HEK293 (cell line): ENCODE results near the gene CDKN2AIP.

ENCODE experiments used
- CTCF ChIA-PET: fragments of 350-600 bp; formaldehyde crosslinking; extraction: SDS; loops from one replicate; lab custom pipeline; 2021; ENCODE audit warnings: antibody characterized with exemption; lab: Yijun Ruan, JAX
- POLR2A ChIA-PET: fragments of 300-600 bp; formaldehyde crosslinking; extraction: SDS; loops from one replicate; lab custom pipeline; 2020; ENCODE audit warnings: antibody characterized with exemption, inconsistent platforms; lab: Yijun Ruan, JAX
- H3K27ac ChIP-seq: fragments of 200-500 bp; sonication (Bioruptor generic); 2 replicates; pipeline ENCODE4 v1.5.1; 2014; ENCODE audit warnings: low read depth, low read length, control low read depth, inconsistent platforms; ENCODE audit errors: extremely low read depth
- H3K36me3 ChIP-seq, 2 experiments: fragments of 200-500 bp in 1 of 2; sonication (Bioruptor generic) in 1 of 2; 1 replicate in 1 of 2; 2 replicates in 1 of 2; pipeline ENCODE4 v1.5.1; 2014 to 2017; ENCODE audit warnings: inconsistent platforms in 2 of 2, low read length in 2 of 2; ENCODE audit not compliant: control insufficient read depth in 2 of 2, insufficient read depth in 1 of 2
- H3K4me1 ChIP-seq: fragments of 200-500 bp; sonication (Bioruptor generic); 2 replicates; pipeline ENCODE4 v1.5.1; 2014; ENCODE audit warnings: mild to moderate bottlenecking, low read length, inconsistent platforms; ENCODE audit not compliant: control insufficient read depth, insufficient read depth
- H3K4me3 ChIP-seq: 2 replicates; pipeline ENCODE4 v1.5.1; 2011; ENCODE audit warnings: low read depth, mild to moderate bottlenecking, control low read depth, low read length, moderate library complexity
- H3K9me3 ChIP-seq: fragments of 200-500 bp; sonication (Bioruptor generic); 2 replicates; pipeline ENCODE4 v1.5.1; 2014; ENCODE audit warnings: low read depth, low read length, inconsistent platforms; ENCODE audit not compliant: control insufficient read depth, insufficient read depth
- BCL6B ChIP-seq: fragments of 450-650 bp; formaldehyde crosslinking; IDR thresholded peaks from 2 replicates; pipeline ENCODE4 v1.5.1; 2017; ENCODE audit warnings: missing biosample characterization, missing genetic modification characterization
- EGR2 ChIP-seq: fragments of 450-650 bp; formaldehyde crosslinking; IDR thresholded peaks from 2 replicates; pipeline ENCODE4 v1.5.1; 2016; ENCODE audit warnings: low read depth, missing biosample characterization, missing genetic modification characterization
- HOXC10 ChIP-seq: sonication (generic); formaldehyde crosslinking; IDR thresholded peaks from 2 replicates; pipeline ENCODE4 v1.8.1; 2023; ENCODE audit warnings: mild to moderate bottlenecking, missing genetic modification reagents
- KLF17 ChIP-seq: fragments of 450-650 bp; formaldehyde crosslinking; IDR thresholded peaks from 2 replicates; pipeline ENCODE4 v1.5.1; 2016; ENCODE audit warnings: missing biosample characterization, missing genetic modification characterization
- KLF8 ChIP-seq: fragments of 450-650 bp; formaldehyde crosslinking; IDR thresholded peaks from 2 replicates; pipeline ENCODE4 v1.5.1; 2016; ENCODE audit warnings: missing biosample characterization, missing genetic modification characterization
- PATZ1 ChIP-seq: fragments of 450-650 bp; formaldehyde crosslinking; IDR thresholded peaks from 2 replicates; pipeline ENCODE4 v1.5.1; 2016; ENCODE audit warnings: missing biosample characterization, missing genetic modification characterization
- SETDB1 ChIP-seq: IDR thresholded peaks from one replicate; pipeline ENCODE4 v1.6.1; 2017; ENCODE audit warnings: mild to moderate bottlenecking, low read length, moderate library complexity, mixed read lengths; ENCODE audit not compliant: insufficient read length
- ZFHX2 ChIP-seq: fragments of 450-650 bp; formaldehyde crosslinking; conservative IDR thresholded peaks from 2 replicates; pipeline ENCODE4 v1.5.1; 2016; ENCODE audit warnings: missing biosample characterization, missing genetic modification characterization
- ZIC2 ChIP-seq: fragments of 450-650 bp; formaldehyde crosslinking; IDR thresholded peaks from 2 replicates; pipeline ENCODE4 v1.5.1; 2016; ENCODE audit warnings: missing biosample characterization, missing genetic modification characterization
- ZNF133 ChIP-seq: fragments of 450-650 bp; formaldehyde crosslinking; IDR thresholded peaks from 2 replicates; pipeline ENCODE4 v1.5.1; 2016; ENCODE audit warnings: missing biosample characterization, missing genetic modification characterization
- ZNF169 ChIP-seq: fragments of 450-650 bp; formaldehyde crosslinking; IDR thresholded peaks from 2 replicates; pipeline ENCODE4 v1.5.1; 2016; ENCODE audit warnings: missing biosample characterization, missing genetic modification characterization
- ZNF174 ChIP-seq: fragments of 450-650 bp; formaldehyde crosslinking; IDR thresholded peaks from 2 replicates; pipeline ENCODE4 v1.5.0; 2017; ENCODE audit warnings: missing biosample characterization, mild to moderate bottlenecking, missing genetic modification characterization
- ZNF18 ChIP-seq: fragments of 450-650 bp; formaldehyde crosslinking; IDR thresholded peaks from 2 replicates; pipeline ENCODE4 v1.5.1; 2016; ENCODE audit warnings: missing biosample characterization, missing genetic modification characterization
- ZNF223 ChIP-seq: fragments of 450-650 bp; formaldehyde crosslinking; IDR thresholded peaks from 2 replicates; pipeline ENCODE4 v1.5.1; 2016; ENCODE audit warnings: missing biosample characterization, missing genetic modification characterization
- ZNF335 ChIP-seq: fragments of 450-650 bp; formaldehyde crosslinking; conservative IDR thresholded peaks from 2 replicates; pipeline ENCODE4 v1.5.1; 2016; ENCODE audit warnings: missing biosample characterization, missing genetic modification characterization
- ZNF423 ChIP-seq: fragments of 450-650 bp; formaldehyde crosslinking; IDR thresholded peaks from 2 replicates; pipeline ENCODE4 v1.5.1; 2016; ENCODE audit warnings: missing biosample characterization, missing genetic modification characterization
- ZNF426 ChIP-seq: fragments of 450-650 bp; formaldehyde crosslinking; IDR thresholded peaks from 2 replicates; pipeline ENCODE4 v1.5.1; 2017; ENCODE audit warnings: missing biosample characterization, missing genetic modification characterization, mild to moderate bottlenecking, inconsistent platforms, moderate library complexity
- ZNF514 ChIP-seq: fragments of 450-650 bp; formaldehyde crosslinking; IDR thresholded peaks from 2 replicates; pipeline ENCODE4 v1.5.1; 2016; ENCODE audit warnings: missing biosample characterization, missing genetic modification characterization
- ZNF530 ChIP-seq: fragments of 450-650 bp; formaldehyde crosslinking; IDR thresholded peaks from 2 replicates; pipeline ENCODE4 v1.5.1; 2016; ENCODE audit warnings: low read depth, missing biosample characterization, missing genetic modification characterization
- ZNF660 ChIP-seq: fragments of 450-650 bp; IDR thresholded peaks from 2 replicates; pipeline ENCODE4 v1.5.1; 2018; ENCODE audit warnings: missing biosample characterization, mild to moderate bottlenecking, missing genetic modification characterization
- ZNF670 ChIP-seq: fragments of 450-650 bp; formaldehyde crosslinking; IDR thresholded peaks from 2 replicates; pipeline ENCODE4 v1.5.1; 2016; ENCODE audit warnings: missing biosample characterization, missing genetic modification characterization, low read depth
- ZNF707 ChIP-seq: fragments of 450-650 bp; formaldehyde crosslinking; IDR thresholded peaks from 2 replicates; pipeline ENCODE4 v1.5.1; 2016; ENCODE audit warnings: missing biosample characterization, missing genetic modification characterization
- ZNF747 ChIP-seq: fragments of 450-650 bp; formaldehyde crosslinking; IDR thresholded peaks from 2 replicates; pipeline ENCODE4 v1.5.1; 2016; ENCODE audit warnings: missing biosample characterization, missing genetic modification characterization
- ZNF791 ChIP-seq: fragments of 450-650 bp; formaldehyde crosslinking; IDR thresholded peaks from 2 replicates; pipeline ENCODE4 v1.5.1; 2016; ENCODE audit warnings: missing biosample characterization, missing genetic modification characterization
- ZNF792 ChIP-seq: fragments of 450-650 bp; formaldehyde crosslinking; IDR thresholded peaks from 2 replicates; pipeline ENCODE4 v1.5.1; 2016; ENCODE audit warnings: missing biosample characterization, missing genetic modification characterization
- TF ChIP-seq, protein P1 (sequence below): fragments of 450-650 bp; formaldehyde crosslinking; IDR thresholded peaks from 2 replicates; pipeline ENCODE4 v1.5.1; 2016; ENCODE audit warnings: missing biosample characterization, missing genetic modification characterization
- TF ChIP-seq, protein P2 (sequence below): fragments of 450-650 bp; formaldehyde crosslinking; IDR thresholded peaks from 2 replicates; pipeline ENCODE4 v1.5.1; 2016; ENCODE audit warnings: missing biosample characterization, missing genetic modification characterization
- TF ChIP-seq, protein P3 (sequence below): fragments of 450-650 bp; formaldehyde crosslinking; IDR thresholded peaks from 2 replicates; pipeline ENCODE4 v1.5.1; 2016; ENCODE audit warnings: missing biosample characterization, missing genetic modification characterization

The CDKN2AIP gene

GRCh38 chr4:183435803-183436202, 8.6 kb upstream of the CDKN2AIP start:
- ChIA-PET POLR2A (no interaction called here), CTCF (no interaction called here)
- H3K4me3 ChIP-seq: no peak overlapping the region
- H3K9me3 ChIP-seq: no peaks in the 10 kb centered on the region
- H3K27ac ChIP-seq: no peak overlapping the region
- no peaks in the 10 kb centered on the region for H3K36me3 ChIP-seq
- no peak for TF ChIP-seq BCL6B (tag by site-specific recombination)
- no peak for TF ChIP-seq ZNF18 (tag by site-specific recombination)
- TF ChIP-seq ZNF530 (tag by site-specific recombination): no peak
- TF ChIP-seq ZNF174 (tag by site-specific recombination): no peak
- TF ChIP-seq EGR2: peak; percentile 60
- TF ChIP-seq ZNF514 (tag by site-specific recombination): no peak
- TF ChIP-seq ZNF791 (tag by site-specific recombination): no peak
- no peak for TF ChIP-seq ZNF335 (tag by site-specific recombination)
- TF ChIP-seq PATZ1 (tag by site-specific recombination): no peak
- TF ChIP-seq ZNF133 (tag by site-specific recombination): no peak
- no peak for TF ChIP-seq HOXC10 (CRISPR knock-in tag)
- TF ChIP-seq ZNF747 (tag by site-specific recombination): no peak
- TF ChIP-seq ZNF707 (tag by site-specific recombination): no peak
- TF ChIP-seq ZFHX2: peak; percentile 57
- TF ChIP-seq ZIC2 (tag by site-specific recombination): no peak
- TF ChIP-seq, protein P1, sequence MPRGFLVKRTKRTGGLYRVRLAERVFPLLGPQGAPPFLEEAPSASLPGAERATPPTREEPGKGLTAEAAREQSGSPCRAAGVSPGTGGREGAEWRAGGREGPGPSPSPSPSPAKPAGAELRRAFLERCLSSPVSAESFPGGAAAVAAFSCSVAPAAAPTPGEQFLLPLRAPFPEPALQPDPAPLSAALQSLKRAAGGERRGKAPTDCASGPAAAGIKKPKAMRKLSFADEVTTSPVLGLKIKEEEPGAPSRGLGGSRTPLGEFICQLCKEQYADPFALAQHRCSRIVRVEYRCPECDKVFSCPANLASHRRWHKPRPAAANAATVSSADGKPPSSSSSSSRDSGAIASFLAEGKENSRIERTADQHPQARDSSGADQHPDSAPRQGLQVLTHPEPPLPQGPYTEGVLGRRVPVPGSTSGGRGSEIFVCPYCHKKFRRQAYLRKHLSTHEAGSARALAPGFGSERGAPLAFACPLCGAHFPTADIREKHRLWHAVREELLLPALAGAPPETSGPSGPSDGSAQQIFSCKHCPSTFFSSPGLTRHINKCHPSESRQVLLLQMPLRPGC (tag by site-specific recombination): no peak
- H3K4me1 ChIP-seq: no peaks in the 10 kb centered on the region

- CTCF ChIA-PET: no interaction called here
- TF ChIP-seq KLF8 (tag by site-specific recombination) (no peak), ZNF426 (tag by site-specific recombination) (no peak), ZNF223 (no peak), ZNF670 (tag by site-specific recombination) (no peak), ZNF169 (tag by site-specific recombination) (no peak), ZNF792 (tag by site-specific recombination) (no peak), EGR2 (no peak), ZNF423 (tag by site-specific recombination) (no peak), ZNF660 (tag by site-specific recombination) (no peak), SETDB1 (no peak), KLF17 (tag by site-specific recombination) (no peak), ZNF530 (tag by site-specific recombination) (no peak)
- TF ChIP-seq, protein P2, sequence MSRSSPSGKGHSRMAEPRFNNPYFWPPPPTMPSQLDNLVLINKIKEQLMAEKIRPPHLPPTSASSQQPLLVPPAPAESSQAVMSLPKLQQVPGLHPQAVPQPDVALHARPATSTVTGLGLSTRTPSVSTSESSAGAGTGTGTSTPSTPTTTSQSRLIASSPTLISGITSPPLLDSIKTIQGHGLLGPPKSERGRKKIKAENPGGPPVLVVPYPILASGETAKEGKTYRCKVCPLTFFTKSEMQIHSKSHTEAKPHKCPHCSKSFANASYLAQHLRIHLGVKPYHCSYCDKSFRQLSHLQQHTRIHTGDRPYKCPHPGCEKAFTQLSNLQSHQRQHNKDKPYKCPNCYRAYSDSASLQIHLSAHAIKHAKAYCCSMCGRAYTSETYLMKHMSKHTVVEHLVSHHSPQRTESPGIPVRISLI (tag by site-specific recombination): no peak
- TF ChIP-seq, protein P3, sequence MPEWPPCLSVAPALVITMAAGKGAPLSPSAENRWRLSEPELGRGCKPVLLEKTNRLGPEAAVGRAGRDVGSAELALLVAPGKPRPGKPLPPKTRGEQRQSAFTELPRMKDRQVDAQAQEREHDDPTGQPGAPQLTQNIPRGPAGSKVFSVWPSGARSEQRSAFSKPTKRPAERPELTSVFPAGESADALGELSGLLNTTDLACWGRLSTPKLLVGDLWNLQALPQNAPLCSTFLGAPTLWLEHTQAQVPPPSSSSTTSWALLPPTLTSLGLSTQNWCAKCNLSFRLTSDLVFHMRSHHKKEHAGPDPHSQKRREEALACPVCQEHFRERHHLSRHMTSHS: no peak
Measured at GRCh38 chr4:183436417-183436816, 8.0 kb upstream of the CDKN2AIP start.

More at GRCh38 chr4:183436417-183436816, 8.0 kb upstream of the CDKN2AIP start:
- Histone ChIP-seq H3K27ac (no peak overlapping the region), H3K4me3 (no peak overlapping the region), H3K36me3 (no peaks in the 10 kb centered on the region), H3K9me3 (no peaks in the 10 kb centered on the region), H3K4me1 (no peaks in the 10 kb centered on the region)
- POLR2A ChIA-PET: no interaction called here
